GM23338 (cell line): ENCODE data around the gene CENPN. TPM values are rescaled to one million over a fixed set of nuclear protein-coding genes. Genes with fewer than 3 reads are reported as not detected.

ENCODE experiments used
- ATAC-seq: fragments of 200-7000 bp; cut with Tn5 transposase; 3 replicates; pipeline ENCODE4 v1.9.1; 2020
- DNase-seq: peaks from one replicate; pipeline ENCODE4 v3.0.0-alpha.2; 2015; ENCODE audit warnings: low spot score
- H2AFZ ChIP-seq: fragments of 200-600 bp; sonication (generic); 2 replicates; pipeline ENCODE4 v1.8.0; 2016; ENCODE audit warnings: antibody characterized with exemption, mild to moderate bottlenecking, moderate library complexity
- H3F3A ChIP-seq: fragments of 200-600 bp; sonication (generic); replicated peaks from 2 replicates; pipeline ENCODE4 v1.8.0; 2017; ENCODE audit warnings: antibody characterized with exemption, mixed run types, low read depth
- H3K27ac ChIP-seq: fragments of 200-600 bp; sonication (generic); 2 replicates; pipeline ENCODE4 v1.6.1; 2016; ENCODE audit warnings: low read depth
- H3K27me3 ChIP-seq: fragments of 200-600 bp; sonication (generic); 2 replicates; pipeline ENCODE4 v1.8.0; 2016; ENCODE audit warnings: mild to moderate bottlenecking, mixed run types, moderate library complexity; ENCODE audit not compliant: insufficient read depth
- H3K36me3 ChIP-seq: fragments of 200-600 bp; sonication (generic); 2 replicates; pipeline ENCODE4 v1.8.0; 2016; ENCODE audit warnings: mild to moderate bottlenecking; ENCODE audit not compliant: insufficient read depth
- H3K4me1 ChIP-seq: fragments of 200-600 bp; sonication (generic); 2 replicates; pipeline ENCODE4 v1.8.0; 2016; ENCODE audit warnings: mild to moderate bottlenecking, moderate library complexity; ENCODE audit not compliant: insufficient read depth
- H3K4me2 ChIP-seq: fragments of 200-600 bp; sonication (generic); 2 replicates; pipeline ENCODE4 v1.7.1; 2017; ENCODE audit warnings: mixed run types
- H3K4me3 ChIP-seq: fragments of 200-600 bp; sonication (generic); 2 replicates; pipeline ENCODE4 v1.6.1; 2016; ENCODE audit warnings: mixed run types
- H3K79me2 ChIP-seq: fragments of 200-600 bp; sonication (generic); replicated peaks from 2 replicates; pipeline ENCODE4 v1.8.0; 2017; ENCODE audit warnings: mild to moderate bottlenecking; ENCODE audit not compliant: insufficient read depth
- H3K9me2 ChIP-seq: fragments of 200-600 bp; sonication (generic); 2 replicates; pipeline ENCODE4 v1.8.0; 2017; ENCODE audit not compliant: insufficient read depth
- H4K20me1 ChIP-seq: fragments of 200-600 bp; sonication (generic); replicated peaks from 2 replicates; pipeline ENCODE4 v1.8.0; 2017; ENCODE audit warnings: mild to moderate bottlenecking; ENCODE audit not compliant: insufficient read depth
- H3K27ac Mint-ChIP-seq: 2 replicates; pipeline ENCODE4 v1.8.0; 2020; ENCODE audit warnings: inconsistent platforms, mild to moderate bottlenecking, moderate library complexity, mixed read lengths
- H3K27me3 Mint-ChIP-seq: 3 replicates; pipeline ENCODE4 v1.8.0; 2022; ENCODE audit warnings: low read depth, mild to moderate bottlenecking, moderate library complexity, mixed read lengths, inconsistent platforms; ENCODE audit not compliant: insufficient read depth, poor library complexity
- H3K36me3 Mint-ChIP-seq: 3 replicates; pipeline ENCODE4 v1.8.0; 2021; ENCODE audit warnings: low read depth, mild to moderate bottlenecking, inconsistent platforms, moderate library complexity, mixed read lengths
- H3K4me1 Mint-ChIP-seq: 3 replicates; pipeline ENCODE4 v1.8.0; 2020; ENCODE audit warnings: mild to moderate bottlenecking, inconsistent platforms, mixed read lengths
- H3K4me3 Mint-ChIP-seq: 3 replicates; pipeline ENCODE4 v1.8.0; 2021; ENCODE audit warnings: moderate library complexity, mild to moderate bottlenecking, inconsistent platforms, mixed read lengths
- H3K9me3 Mint-ChIP-seq: 3 replicates; pipeline ENCODE4 v1.8.0; 2020; ENCODE audit warnings: moderate library complexity, mild to moderate bottlenecking, inconsistent platforms, mixed read lengths
- CREB1 ChIP-seq: fragments of 250-450 bp; sonication (Bioruptor Pico); IDR thresholded peaks from 2 replicates; pipeline ENCODE4 v1.5.0; 2020; ENCODE audit warnings: low read depth, mild to moderate bottlenecking, moderate library complexity
- EZH2 ChIP-seq: fragments of 200-600 bp; sonication (generic); IDR thresholded peaks from one replicate; pipeline ENCODE4 v1.8.0; 2017; ENCODE audit warnings: antibody characterized with exemption, mild to moderate bottlenecking, low read depth; ENCODE audit not compliant: unreplicated experiment
- EZH2phosphoT487 ChIP-seq: fragments of 200-600 bp; sonication (generic); IDR thresholded peaks from one replicate; pipeline ENCODE4 v1.8.1; 2018; ENCODE audit warnings: antibody characterized with exemption; ENCODE audit not compliant: unreplicated experiment
- JUNB ChIP-seq: IDR thresholded peaks from one replicate; pipeline ENCODE4 v1.6.1; 2016; ENCODE audit warnings: antibody characterized with exemption; ENCODE audit not compliant: unreplicated experiment
- NANOG ChIP-seq: IDR thresholded peaks from 2 replicates; pipeline ENCODE4 v1.6.1; 2016; ENCODE audit warnings: antibody characterized with exemption, borderline replicate concordance
- POLR2AphosphoS5 ChIP-seq: IDR thresholded peaks from 2 replicates; pipeline ENCODE4 v1.6.1; 2016; ENCODE audit warnings: antibody characterized with exemption, low read depth
- STAT1 ChIP-seq: IDR thresholded peaks from one replicate; pipeline ENCODE4 v1.6.1; 2016; ENCODE audit warnings: antibody characterized with exemption; ENCODE audit not compliant: unreplicated experiment
- ZNF114 ChIP-seq: fragments of 250-450 bp; sonication (Bioruptor Pico); IDR thresholded peaks from 2 replicates; pipeline ENCODE4 v1.5.0; 2020; ENCODE audit warnings: mild to moderate bottlenecking, moderate library complexity
- ZNF331 ChIP-seq: fragments of 250-450 bp; sonication (Bioruptor Pico); IDR thresholded peaks from 2 replicates; pipeline ENCODE4 v1.5.0; 2020; ENCODE audit warnings: low read depth, mild to moderate bottlenecking, moderate library complexity
- polyA plus RNA-seq: library from polyadenylated mRNA; unstranded; fragments of >200 nt; fragmentation: Nextera tagmentation; extraction: Ambion mirVana; gene quantifications from 2 replicates; pipeline ENCODE4 v1.2.1, GENCODE V29; 2016
- total RNA-seq: library from RNA; depleted of rRNA; stranded (reverse); fragments of >200 nt; shearing (Covaris generic); gene quantifications from 2 replicates; pipeline ENCODE4 v1.2.3, GENCODE V29; 2014
- TF ChIP-seq, protein P1 (sequence below): IDR thresholded peaks from one replicate; pipeline ENCODE4 v1.6.1; 2018; ENCODE audit warnings: antibody characterized with exemption; ENCODE audit not compliant: unreplicated experiment
- TF ChIP-seq, protein P2 (sequence below): fragments of 250-450 bp; sonication (Bioruptor Pico); IDR thresholded peaks from 2 replicates; pipeline ENCODE4 v1.5.0; 2020; ENCODE audit warnings: mild to moderate bottlenecking, moderate library complexity
- TF ChIP-seq, protein P3 (sequence below): IDR thresholded peaks from 2 replicates; pipeline ENCODE4 v1.6.1; 2016; ENCODE audit warnings: antibody characterized with exemption
- TF ChIP-seq, protein P4 (sequence below), 2 experiments: fragments of 200-600 bp in 1 of 2; sonication (generic) in 1 of 2; conservative IDR thresholded peaks; 2 replicates each; pipeline versions ENCODE4 v1.5.1 to v1.6.1; 2016 to 2017; ENCODE audit warnings: antibody characterized with exemption in 2 of 2, low read depth in 2 of 2, mild to moderate bottlenecking in 2 of 2, moderate library complexity in 1 of 2

Gene CENPN
- total and polyA plus RNA-seq, 2 experiments from 2014 or later, result 43.6 to 80.8 TPM

DNA sequence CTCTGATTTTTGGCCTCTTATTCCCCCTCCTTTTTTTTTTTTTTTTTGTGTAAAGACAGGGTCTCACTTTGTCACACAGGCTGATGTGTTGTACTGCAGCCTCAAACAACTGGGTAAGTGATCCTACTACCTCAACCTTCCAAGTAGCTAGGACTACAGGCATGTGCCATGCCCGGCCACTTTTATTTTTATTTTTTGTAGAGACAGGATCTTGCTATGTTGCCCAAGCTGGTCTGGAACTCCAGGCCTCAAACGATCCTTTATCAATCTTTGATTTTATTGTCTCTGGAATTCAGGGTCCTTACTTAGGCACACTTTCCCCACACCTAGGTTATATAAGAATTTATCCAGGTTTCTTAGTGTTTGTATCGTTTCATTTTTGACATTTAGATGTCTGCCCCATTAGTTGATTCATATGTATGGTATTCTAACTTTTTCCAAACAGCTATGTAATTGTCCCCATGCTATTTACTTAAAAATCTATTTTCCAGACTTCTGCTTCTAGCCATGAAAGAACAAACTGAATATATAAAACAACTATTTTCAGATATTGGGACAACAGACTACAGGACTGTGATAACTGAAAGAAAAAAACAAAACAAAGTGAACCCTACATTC, 14.2 kb upstream of the CENPN start:
- Histone ChIP-seq H3K36me3 (no peaks in the 10 kb centered on the region), H3F3A (no peaks in the 10 kb centered on the region), H3K4me1 (0 out of 2 replicates have a peak, but pooled peaks cover 2% of the 10 kb centered on the region), H3K9me2 (no peaks in the 10 kb centered on the region), H3K4me3 (no peak overlapping the region), H3K79me2 (peaks cover 69% of the 10 kb centered on the region), H4K20me1 (peaks cover 23% of the 10 kb centered on the region; the same call in 1 of the 2 replicates), H2AFZ (no peak overlapping the region), H3K27ac (no peak overlapping the region), H3K4me2 (no peak overlapping the region), H3K27me3 (no peaks in the 10 kb centered on the region)
- Mint-ChIP-seq H3K9me3 (no peaks in the 10 kb centered on the region), H3K27me3 (peaks cover 8% of the 10 kb centered on the region), H3K27ac (no peak overlapping the region), H3K36me3 (peaks cover 4% of the 10 kb centered on the region; the same call in 1 of the 3 replicates), H3K4me3 (no peak overlapping the region), H3K4me1 (peaks cover 10% of the 10 kb centered on the region)
- no peak for ATAC-seq
- DNase-seq, result no peak
- TF ChIP-seq NANOG (no peak), STAT1 (no peak), EZH2 (no peak), ZNF331 (no peak), ZNF114 (CRISPR knock-in tag) (no peak), POLR2AphosphoS5 (no peak), JUNB (no peak), EZH2phosphoT487 (no peak), CREB1 (no peak)
- TF ChIP-seq, protein P1, sequence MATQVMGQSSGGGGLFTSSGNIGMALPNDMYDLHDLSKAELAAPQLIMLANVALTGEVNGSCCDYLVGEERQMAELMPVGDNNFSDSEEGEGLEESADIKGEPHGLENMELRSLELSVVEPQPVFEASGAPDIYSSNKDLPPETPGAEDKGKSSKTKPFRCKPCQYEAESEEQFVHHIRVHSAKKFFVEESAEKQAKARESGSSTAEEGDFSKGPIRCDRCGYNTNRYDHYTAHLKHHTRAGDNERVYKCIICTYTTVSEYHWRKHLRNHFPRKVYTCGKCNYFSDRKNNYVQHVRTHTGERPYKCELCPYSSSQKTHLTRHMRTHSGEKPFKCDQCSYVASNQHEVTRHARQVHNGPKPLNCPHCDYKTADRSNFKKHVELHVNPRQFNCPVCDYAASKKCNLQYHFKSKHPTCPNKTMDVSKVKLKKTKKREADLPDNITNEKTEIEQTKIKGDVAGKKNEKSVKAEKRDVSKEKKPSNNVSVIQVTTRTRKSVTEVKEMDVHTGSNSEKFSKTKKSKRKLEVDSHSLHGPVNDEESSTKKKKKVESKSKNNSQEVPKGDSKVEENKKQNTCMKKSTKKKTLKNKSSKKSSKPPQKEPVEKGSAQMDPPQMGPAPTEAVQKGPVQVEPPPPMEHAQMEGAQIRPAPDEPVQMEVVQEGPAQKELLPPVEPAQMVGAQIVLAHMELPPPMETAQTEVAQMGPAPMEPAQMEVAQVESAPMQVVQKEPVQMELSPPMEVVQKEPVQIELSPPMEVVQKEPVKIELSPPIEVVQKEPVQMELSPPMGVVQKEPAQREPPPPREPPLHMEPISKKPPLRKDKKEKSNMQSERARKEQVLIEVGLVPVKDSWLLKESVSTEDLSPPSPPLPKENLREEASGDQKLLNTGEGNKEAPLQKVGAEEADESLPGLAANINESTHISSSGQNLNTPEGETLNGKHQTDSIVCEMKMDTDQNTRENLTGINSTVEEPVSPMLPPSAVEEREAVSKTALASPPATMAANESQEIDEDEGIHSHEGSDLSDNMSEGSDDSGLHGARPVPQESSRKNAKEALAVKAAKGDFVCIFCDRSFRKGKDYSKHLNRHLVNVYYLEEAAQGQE, result no peak
- TF ChIP-seq, protein P2, sequence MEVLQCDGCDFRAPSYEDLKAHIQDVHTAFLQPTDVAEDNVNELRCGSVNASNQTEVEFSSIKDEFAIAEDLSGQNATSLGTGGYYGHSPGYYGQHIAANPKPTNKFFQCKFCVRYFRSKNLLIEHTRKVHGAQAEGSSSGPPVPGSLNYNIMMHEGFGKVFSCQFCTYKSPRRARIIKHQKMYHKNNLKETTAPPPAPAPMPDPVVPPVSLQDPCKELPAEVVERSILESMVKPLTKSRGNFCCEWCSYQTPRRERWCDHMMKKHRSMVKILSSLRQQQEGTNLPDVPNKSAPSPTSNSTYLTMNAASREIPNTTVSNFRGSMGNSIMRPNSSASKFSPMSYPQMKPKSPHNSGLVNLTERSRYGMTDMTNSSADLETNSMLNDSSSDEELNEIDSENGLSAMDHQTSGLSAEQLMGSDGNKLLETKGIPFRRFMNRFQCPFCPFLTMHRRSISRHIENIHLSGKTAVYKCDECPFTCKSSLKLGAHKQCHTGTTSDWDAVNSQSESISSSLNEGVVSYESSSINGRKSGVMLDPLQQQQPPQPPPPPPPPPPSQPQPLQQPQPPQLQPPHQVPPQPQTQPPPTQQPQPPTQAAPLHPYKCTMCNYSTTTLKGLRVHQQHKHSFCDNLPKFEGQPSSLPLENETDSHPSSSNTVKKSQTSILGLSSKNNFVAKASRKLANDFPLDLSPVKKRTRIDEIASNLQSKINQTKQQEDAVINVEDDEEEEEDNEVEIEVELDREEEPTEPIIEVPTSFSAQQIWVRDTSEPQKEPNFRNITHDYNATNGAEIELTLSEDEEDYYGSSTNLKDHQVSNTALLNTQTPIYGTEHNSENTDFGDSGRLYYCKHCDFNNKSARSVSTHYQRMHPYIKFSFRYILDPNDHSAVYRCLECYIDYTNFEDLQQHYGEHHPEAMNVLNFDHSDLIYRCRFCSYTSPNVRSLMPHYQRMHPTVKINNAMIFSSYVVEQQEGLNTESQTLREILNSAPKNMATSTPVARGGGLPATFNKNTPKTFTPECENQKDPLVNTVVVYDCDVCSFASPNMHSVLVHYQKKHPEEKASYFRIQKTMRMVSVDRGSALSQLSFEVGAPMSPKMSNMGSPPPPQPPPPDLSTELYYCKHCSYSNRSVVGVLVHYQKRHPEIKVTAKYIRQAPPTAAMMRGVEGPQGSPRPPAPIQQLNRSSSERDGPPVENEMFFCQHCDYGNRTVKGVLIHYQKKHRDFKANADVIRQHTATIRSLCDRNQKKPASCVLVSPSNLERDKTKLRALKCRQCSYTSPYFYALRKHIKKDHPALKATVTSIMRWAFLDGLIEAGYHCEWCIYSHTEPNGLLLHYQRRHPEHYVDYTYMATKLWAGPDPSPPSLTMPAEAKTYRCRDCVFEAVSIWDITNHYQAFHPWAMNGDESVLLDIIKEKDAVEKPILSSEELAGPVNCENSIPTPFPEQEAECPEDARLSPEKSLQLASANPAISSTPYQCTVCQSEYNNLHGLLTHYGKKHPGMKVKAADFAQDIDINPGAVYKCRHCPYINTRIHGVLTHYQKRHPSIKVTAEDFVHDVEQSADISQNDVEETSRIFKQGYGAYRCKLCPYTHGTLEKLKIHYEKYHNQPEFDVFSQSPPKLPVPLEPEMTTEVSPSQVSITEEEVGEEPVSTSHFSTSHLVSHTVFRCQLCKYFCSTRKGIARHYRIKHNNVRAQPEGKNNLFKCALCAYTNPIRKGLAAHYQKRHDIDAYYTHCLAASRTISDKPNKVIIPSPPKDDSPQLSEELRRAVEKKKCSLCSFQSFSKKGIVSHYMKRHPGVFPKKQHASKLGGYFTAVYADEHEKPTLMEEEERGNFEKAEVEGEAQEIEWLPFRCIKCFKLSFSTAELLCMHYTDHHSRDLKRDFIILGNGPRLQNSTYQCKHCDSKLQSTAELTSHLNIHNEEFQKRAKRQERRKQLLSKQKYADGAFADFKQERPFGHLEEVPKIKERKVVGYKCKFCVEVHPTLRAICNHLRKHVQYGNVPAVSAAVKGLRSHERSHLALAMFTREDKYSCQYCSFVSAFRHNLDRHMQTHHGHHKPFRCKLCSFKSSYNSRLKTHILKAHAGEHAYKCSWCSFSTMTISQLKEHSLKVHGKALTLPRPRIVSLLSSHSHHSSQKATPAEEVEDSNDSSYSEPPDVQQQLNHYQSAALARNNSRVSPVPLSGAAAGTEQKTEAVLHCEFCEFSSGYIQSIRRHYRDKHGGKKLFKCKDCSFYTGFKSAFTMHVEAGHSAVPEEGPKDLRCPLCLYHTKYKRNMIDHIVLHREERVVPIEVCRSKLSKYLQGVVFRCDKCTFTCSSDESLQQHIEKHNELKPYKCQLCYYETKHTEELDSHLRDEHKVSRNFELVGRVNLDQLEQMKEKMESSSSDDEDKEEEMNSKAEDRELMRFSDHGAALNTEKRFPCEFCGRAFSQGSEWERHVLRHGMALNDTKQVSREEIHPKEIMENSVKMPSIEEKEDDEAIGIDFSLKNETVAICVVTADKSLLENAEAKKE, result no peak
- TF ChIP-seq, protein P3, sequence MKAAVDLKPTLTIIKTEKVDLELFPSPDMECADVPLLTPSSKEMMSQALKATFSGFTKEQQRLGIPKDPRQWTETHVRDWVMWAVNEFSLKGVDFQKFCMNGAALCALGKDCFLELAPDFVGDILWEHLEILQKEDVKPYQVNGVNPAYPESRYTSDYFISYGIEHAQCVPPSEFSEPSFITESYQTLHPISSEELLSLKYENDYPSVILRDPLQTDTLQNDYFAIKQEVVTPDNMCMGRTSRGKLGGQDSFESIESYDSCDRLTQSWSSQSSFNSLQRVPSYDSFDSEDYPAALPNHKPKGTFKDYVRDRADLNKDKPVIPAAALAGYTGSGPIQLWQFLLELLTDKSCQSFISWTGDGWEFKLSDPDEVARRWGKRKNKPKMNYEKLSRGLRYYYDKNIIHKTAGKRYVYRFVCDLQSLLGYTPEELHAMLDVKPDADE, result no peak
- TF ChIP-seq, protein P4, sequence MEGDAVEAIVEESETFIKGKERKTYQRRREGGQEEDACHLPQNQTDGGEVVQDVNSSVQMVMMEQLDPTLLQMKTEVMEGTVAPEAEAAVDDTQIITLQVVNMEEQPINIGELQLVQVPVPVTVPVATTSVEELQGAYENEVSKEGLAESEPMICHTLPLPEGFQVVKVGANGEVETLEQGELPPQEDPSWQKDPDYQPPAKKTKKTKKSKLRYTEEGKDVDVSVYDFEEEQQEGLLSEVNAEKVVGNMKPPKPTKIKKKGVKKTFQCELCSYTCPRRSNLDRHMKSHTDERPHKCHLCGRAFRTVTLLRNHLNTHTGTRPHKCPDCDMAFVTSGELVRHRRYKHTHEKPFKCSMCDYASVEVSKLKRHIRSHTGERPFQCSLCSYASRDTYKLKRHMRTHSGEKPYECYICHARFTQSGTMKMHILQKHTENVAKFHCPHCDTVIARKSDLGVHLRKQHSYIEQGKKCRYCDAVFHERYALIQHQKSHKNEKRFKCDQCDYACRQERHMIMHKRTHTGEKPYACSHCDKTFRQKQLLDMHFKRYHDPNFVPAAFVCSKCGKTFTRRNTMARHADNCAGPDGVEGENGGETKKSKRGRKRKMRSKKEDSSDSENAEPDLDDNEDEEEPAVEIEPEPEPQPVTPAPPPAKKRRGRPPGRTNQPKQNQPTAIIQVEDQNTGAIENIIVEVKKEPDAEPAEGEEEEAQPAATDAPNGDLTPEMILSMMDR (conservative IDR thresholded peaks at IDR 0.05; ENCODE audit: low read depth in 2 of 2), result no peak
